ENCODE measurements around the gene KCTD17.

KCTD17 gene

DNA sequence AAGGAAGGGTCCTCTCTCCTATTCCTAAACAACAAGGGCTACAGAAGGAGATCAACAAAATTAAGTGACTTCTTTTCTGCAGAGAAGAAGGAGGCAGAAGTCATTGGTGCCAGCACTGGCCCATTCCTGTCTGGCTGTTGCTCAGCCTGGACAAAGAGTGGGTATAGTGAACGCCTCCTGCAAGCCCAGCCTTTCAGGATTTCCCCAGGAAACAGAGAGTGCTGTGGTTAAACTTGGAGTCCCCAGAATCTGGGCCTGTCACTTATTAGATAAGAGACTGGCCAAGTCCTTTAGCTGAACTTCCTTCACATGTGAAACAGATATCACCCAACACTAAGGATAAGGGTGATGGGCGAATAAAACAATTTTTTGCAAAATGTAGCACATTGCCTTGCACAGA, 43.2 kb upstream of the KCTD17 start:
- Histone ChIP-seq H3K79me1 (ENCODE audit: low read depth, low read length) (no peaks in the 10 kb centered on the region), H3K4me2 (ENCODE audit: insufficient read depth, low read length, poor library complexity, severe bottlenecking) (no peak overlapping the region), H3K27me3 (ENCODE audit: control insufficient read depth in 3 of 3, insufficient read depth in 3 of 3, low read depth in 1 of 3, low read length in 3 of 3) (peaks cover 0 to 18% (median 0%) of the 10 kb centered on the region in 3 experiments), H2BK12ac (ENCODE audit: low read length) (no peak overlapping the region), H3K14ac (ENCODE audit: low read length) (no peak overlapping the region), H3K27ac (replicated peaks; ENCODE audit: low read length) (no peak overlapping the region), H3K4me3 (ENCODE audit: low read length in 2 of 2) (no peak overlapping the region), H4K91ac (ENCODE audit: low read depth, low read length, poor library complexity) (no peak overlapping the region), H2AK5ac (ENCODE audit: low read depth, low read length) (no peak overlapping the region), H4K8ac (ENCODE audit: low read depth, low read length) (no peak overlapping the region), H3K23ac (ENCODE audit: low read depth, low read length, poor library complexity) (no peak overlapping the region), H3K9ac (ENCODE audit: low read depth, low read length, poor library complexity) (no peak overlapping the region), H3K4ac (ENCODE audit: low read length) (no peak overlapping the region), H3K4me1 (ENCODE audit: control insufficient read depth in 2 of 2, insufficient read depth in 1 of 2, low read depth in 1 of 2, low read length in 2 of 2) (peaks cover 10 to 12% of the 10 kb centered on the region in 2 donors), H3K36me3 (replicated peaks in 1 of 2; ENCODE audit: control insufficient read depth in 2 of 2, insufficient read depth in 2 of 2, low read length in 2 of 2) (peaks cover 0 to 3% of the 10 kb centered on the region in 2 donors), H3K18ac (ENCODE audit: low read length) (no peak overlapping the region), H2BK15ac (ENCODE audit: low read length) (no peak overlapping the region), H2BK120ac (ENCODE audit: low read depth, low read length) (no peak overlapping the region), H3K9me3 (replicated peaks in 1 of 2; ENCODE audit: control insufficient read depth in 2 of 2, insufficient read depth in 1 of 2, low read depth in 1 of 2, low read length in 2 of 2) (peaks cover 0 to 3% of the 10 kb centered on the region in 2 donors), H2BK5ac (ENCODE audit: low read length) (no peak overlapping the region), H2AFZ (ENCODE audit: low read length) (no peak overlapping the region)
- WGBS, 2 donors (ENCODE audit: extremely low coverage in 2 of 2, insufficient read length in 2 of 2, insufficient replicate concordance in 1 of 2), result no CpG with 5 or more reads among the region's 2 CpGs
- no peak for DNase-seq (ENCODE audit: low spot score)

DNA sequence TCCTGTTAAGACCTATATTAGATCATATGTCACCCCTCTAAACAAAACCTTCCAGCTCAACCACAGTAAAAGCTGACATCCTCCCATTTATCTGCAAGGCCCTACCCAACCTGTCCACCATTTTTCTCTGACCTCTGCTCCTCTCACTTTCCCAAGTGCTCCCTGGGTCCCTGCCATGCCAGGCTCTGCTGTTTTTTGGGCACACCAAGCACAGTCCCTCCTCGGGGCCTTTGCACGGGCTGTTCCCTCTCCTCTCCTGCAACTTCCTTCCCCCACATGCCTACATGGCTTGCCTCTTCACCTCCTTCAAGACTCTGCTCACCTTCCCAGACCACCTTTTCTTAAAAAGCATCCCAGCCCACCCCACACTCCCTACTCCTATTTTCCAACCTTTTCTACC, 42.1 kb upstream of the KCTD17 start:
- no peak for DNase-seq (ENCODE audit: low spot score)

DNA sequence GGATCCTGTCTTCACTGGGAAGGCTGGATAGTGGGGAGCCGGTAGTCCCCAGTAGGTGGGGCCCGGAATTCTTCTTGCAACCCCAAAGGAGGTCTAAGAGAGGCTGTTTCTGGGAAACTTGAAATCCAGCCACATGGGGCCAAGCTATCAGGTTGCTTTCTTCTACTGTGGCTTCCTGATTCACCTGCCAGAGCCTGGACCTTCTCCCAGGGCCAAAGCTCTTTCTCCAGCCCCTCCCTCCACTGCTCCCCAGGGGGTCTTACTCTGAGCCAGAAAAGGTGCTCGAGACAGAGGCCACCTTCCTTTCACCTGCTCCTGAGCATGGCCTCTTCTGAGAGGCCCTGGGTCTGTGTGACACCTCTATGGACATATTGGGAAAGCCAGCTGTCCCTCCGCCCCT, 41.4 kb upstream of the KCTD17 start:
- H3K27ac ChIP-seq (replicated peaks; ENCODE audit: low read length), result no peak overlapping the region
- H3K4me2 ChIP-seq (ENCODE audit: insufficient read depth, low read length, poor library complexity, severe bottlenecking), result no peak overlapping the region
- no peak overlapping the region for H2BK15ac ChIP-seq (ENCODE audit: low read length)
- H3K14ac ChIP-seq (ENCODE audit: low read length), result no peak overlapping the region
- H2BK12ac ChIP-seq (ENCODE audit: low read length), result no peak overlapping the region
- peaks cover 0 to 2% of the 10 kb centered on the region in 2 donors for H3K9me3 ChIP-seq (replicated peaks in 1 of 2; ENCODE audit: control insufficient read depth in 2 of 2, insufficient read depth in 1 of 2, low read depth in 1 of 2, low read length in 2 of 2)
- H3K9ac ChIP-seq (ENCODE audit: low read depth, low read length, poor library complexity), result no peak overlapping the region
- H2BK120ac ChIP-seq (ENCODE audit: low read depth, low read length), result no peak overlapping the region
- H4K91ac ChIP-seq (ENCODE audit: low read depth, low read length, poor library complexity), result no peak overlapping the region
- H2AFZ ChIP-seq (ENCODE audit: low read length), result no peak overlapping the region
- H2AK5ac ChIP-seq (ENCODE audit: low read depth, low read length), result no peak overlapping the region
- peaks cover 8 to 10% of the 10 kb centered on the region in 2 donors for H3K4me1 ChIP-seq (ENCODE audit: control insufficient read depth in 2 of 2, insufficient read depth in 1 of 2, low read depth in 1 of 2, low read length in 2 of 2)
- no peak overlapping the region for H3K4ac ChIP-seq (ENCODE audit: low read length)
- no peak overlapping the region for H3K4me3 ChIP-seq (ENCODE audit: low read length in 2 of 2)
- no peak for DNase-seq (ENCODE audit: low spot score)
- no peaks in the 10 kb centered on the region for H3K79me1 ChIP-seq (ENCODE audit: low read depth, low read length)
- no peak overlapping the region for H3K18ac ChIP-seq (ENCODE audit: low read length)
- peaks cover 0 to 9% (median 0%) of the 10 kb centered on the region in 3 experiments for H3K27me3 ChIP-seq (ENCODE audit: control insufficient read depth in 3 of 3, insufficient read depth in 3 of 3, low read depth in 1 of 3, low read length in 3 of 3)
- H4K8ac ChIP-seq (ENCODE audit: low read depth, low read length), result no peak overlapping the region
- H3K23ac ChIP-seq (ENCODE audit: low read depth, low read length, poor library complexity), result no peak overlapping the region
- no peak overlapping the region for H2BK5ac ChIP-seq (ENCODE audit: low read length)
- no CpG with 5 or more reads among the region's 4 CpGs for WGBS, 2 donors (ENCODE audit: extremely low coverage in 2 of 2, insufficient read length in 2 of 2, insufficient replicate concordance in 1 of 2)
- H3K36me3 ChIP-seq (replicated peaks in 1 of 2; ENCODE audit: control insufficient read depth in 2 of 2, insufficient read depth in 2 of 2, low read length in 2 of 2), result peaks cover 0 to 5% of the 10 kb centered on the region in 2 donors

More for the DNA sequence above, 42.1 kb upstream of the KCTD17 start:
- H4K8ac ChIP-seq (ENCODE audit: low read depth, low read length), result no peak overlapping the region
- no peak overlapping the region for H2BK12ac ChIP-seq (ENCODE audit: low read length)
- no peaks in the 10 kb centered on the region for H3K79me1 ChIP-seq (ENCODE audit: low read depth, low read length)
- no peak overlapping the region for H2BK120ac ChIP-seq (ENCODE audit: low read depth, low read length)
- no peak overlapping the region for H2BK15ac ChIP-seq (ENCODE audit: low read length)
- no peak overlapping the region for H3K4ac ChIP-seq (ENCODE audit: low read length)
- peaks cover 2 to 3% of the 10 kb centered on the region in 2 donors for H3K9me3 ChIP-seq (replicated peaks in 1 of 2; ENCODE audit: control insufficient read depth in 2 of 2, insufficient read depth in 1 of 2, low read depth in 1 of 2, low read length in 2 of 2)
- no peak overlapping the region for H3K9ac ChIP-seq (ENCODE audit: low read depth, low read length, poor library complexity)
- peaks cover 8 to 10% of the 10 kb centered on the region in 2 donors for H3K4me1 ChIP-seq (ENCODE audit: control insufficient read depth in 2 of 2, insufficient read depth in 1 of 2, low read depth in 1 of 2, low read length in 2 of 2)
- peaks cover 0 to 13% (median 0%) of the 10 kb centered on the region in 3 experiments for H3K27me3 ChIP-seq (ENCODE audit: control insufficient read depth in 3 of 3, insufficient read depth in 3 of 3, low read depth in 1 of 3, low read length in 3 of 3)
- H2AFZ ChIP-seq (ENCODE audit: low read length), result no peak overlapping the region
- peaks cover 0 to 4% of the 10 kb centered on the region in 2 donors for H3K36me3 ChIP-seq (replicated peaks in 1 of 2; ENCODE audit: control insufficient read depth in 2 of 2, insufficient read depth in 2 of 2, low read length in 2 of 2)
- H3K27ac ChIP-seq (replicated peaks; ENCODE audit: low read length), result no peak overlapping the region
- no peak overlapping the region for H3K18ac ChIP-seq (ENCODE audit: low read length)
- no peak overlapping the region for H3K14ac ChIP-seq (ENCODE audit: low read length)
- WGBS, 2 donors (ENCODE audit: extremely low coverage in 2 of 2, insufficient read length in 2 of 2, insufficient replicate concordance in 1 of 2), result no CpG with 5 or more reads among the region's 2 CpGs
- H2AK5ac ChIP-seq (ENCODE audit: low read depth, low read length), result no peak overlapping the region
- H3K4me3 ChIP-seq (ENCODE audit: low read length in 2 of 2), result no peak overlapping the region
- H2BK5ac ChIP-seq (ENCODE audit: low read length), result no peak overlapping the region
- no peak overlapping the region for H3K4me2 ChIP-seq (ENCODE audit: insufficient read depth, low read length, poor library complexity, severe bottlenecking)
- H4K91ac ChIP-seq (ENCODE audit: low read depth, low read length, poor library complexity), result no peak overlapping the region
- H3K23ac ChIP-seq (ENCODE audit: low read depth, low read length, poor library complexity), result no peak overlapping the region

- no CpG with 5 or more reads among the region's 20 CpGs for WGBS, 2 donors (ENCODE audit: extremely low coverage in 2 of 2, insufficient read length in 2 of 2, insufficient replicate concordance in 1 of 2)
These were observed 40.6 kb upstream of the KCTD17 start for GRCh38 chr22:37010976-37011375.

More at GRCh38 chr22:37010976-37011375, 40.6 kb upstream of the KCTD17 start:
- peaks cover 0 to 2% of the 10 kb centered on the region in 2 donors for H3K9me3 ChIP-seq (replicated peaks in 1 of 2; ENCODE audit: control insufficient read depth in 2 of 2, insufficient read depth in 1 of 2, low read depth in 1 of 2, low read length in 2 of 2)
- H4K91ac ChIP-seq (ENCODE audit: low read depth, low read length, poor library complexity), result no peak overlapping the region
- no peak overlapping the region for H2AK5ac ChIP-seq (ENCODE audit: low read depth, low read length)
- H3K23ac ChIP-seq (ENCODE audit: low read depth, low read length, poor library complexity), result no peak overlapping the region
- peaks cover 0 to 2% (median 0%) of the 10 kb centered on the region in 3 experiments for H3K27me3 ChIP-seq (ENCODE audit: control insufficient read depth in 3 of 3, insufficient read depth in 3 of 3, low read depth in 1 of 3, low read length in 3 of 3)
- no peak overlapping the region for H3K4me3 ChIP-seq (ENCODE audit: low read length in 2 of 2)
- no peak overlapping the region for H3K14ac ChIP-seq (ENCODE audit: low read length)
- H4K8ac ChIP-seq (ENCODE audit: low read depth, low read length), result no peak overlapping the region
- no peak overlapping the region for H2BK120ac ChIP-seq (ENCODE audit: low read depth, low read length)
- no peak for DNase-seq (ENCODE audit: low spot score)
- H2BK5ac ChIP-seq (ENCODE audit: low read length), result no peak overlapping the region
- H3K36me3 ChIP-seq (replicated peaks in 1 of 2; ENCODE audit: control insufficient read depth in 2 of 2, insufficient read depth in 2 of 2, low read length in 2 of 2), result peaks cover 1 to 5% of the 10 kb centered on the region in 2 donors
- H3K27ac ChIP-seq (replicated peaks; ENCODE audit: low read length), result no peak overlapping the region
- no peak overlapping the region for H2BK12ac ChIP-seq (ENCODE audit: low read length)
- H3K4ac ChIP-seq (ENCODE audit: low read length), result no peak overlapping the region
- H3K18ac ChIP-seq (ENCODE audit: low read length), result no peak overlapping the region
- no peak overlapping the region for H2AFZ ChIP-seq (ENCODE audit: low read length)
- no peaks in the 10 kb centered on the region for H3K79me1 ChIP-seq (ENCODE audit: low read depth, low read length)
- H2BK15ac ChIP-seq (ENCODE audit: low read length), result no peak overlapping the region
- no peak overlapping the region for H3K9ac ChIP-seq (ENCODE audit: low read depth, low read length, poor library complexity)
- H3K4me1 ChIP-seq (ENCODE audit: control insufficient read depth in 2 of 2, insufficient read depth in 1 of 2, low read depth in 1 of 2, low read length in 2 of 2), result peaks cover 8 to 10% of the 10 kb centered on the region in 2 donors
- no peak overlapping the region for H3K4me2 ChIP-seq (ENCODE audit: insufficient read depth, low read length, poor library complexity, severe bottlenecking)
